BJ (cell line): Measurements from ENCODE around the gene PIP4K2A. TPM values are rescaled to one million over a fixed set of nuclear protein-coding genes. Genes with fewer than 3 reads are reported as not detected.

Experiments used
- CTCF ChIA-PET: fragments of 350-600 bp; formaldehyde crosslinking; extraction: SDS; loops from one replicate; lab custom pipeline; 2021; ENCODE audit warnings: antibody characterized with exemption, inconsistent platforms; lab: Yijun Ruan, JAX
- POLR2A ChIA-PET: fragments of 300-600 bp; sonication (Branson Sonifier 250); formaldehyde crosslinking; extraction: SDS; loops from one replicate; lab custom pipeline; 2021; ENCODE audit warnings: antibody characterized with exemption; lab: Charles Lee
- DNase-seq: peaks from one replicate; pipeline ENCODE4 v3.0.0-alpha.2; 2011; ENCODE audit warnings: low read depth
- H3K27me3 ChIP-seq: 2 replicates; pipeline ENCODE4 v1.6.0; 2011; ENCODE audit warnings: low read length; ENCODE audit not compliant: control insufficient read depth, insufficient read depth
- H3K36me3 ChIP-seq: 2 replicates; pipeline ENCODE4 v1.5.1; 2011; ENCODE audit warnings: low read length; ENCODE audit not compliant: control insufficient read depth, insufficient read depth
- H3K4me3 ChIP-seq: 2 replicates; pipeline ENCODE4 v1.5.1; 2011; ENCODE audit warnings: low read depth, mild to moderate bottlenecking, control low read depth, low read length
- CTCF ChIP-seq: IDR thresholded peaks from 2 replicates; pipeline ENCODE4 v1.5.1; 2011; ENCODE audit warnings: low read depth, mild to moderate bottlenecking, control low read depth, inconsistent platforms, low read length, moderate library complexity; ENCODE audit not compliant: insufficient read depth
- polyA plus RNA-seq: library from polyadenylated mRNA; depleted of rRNA; stranded (reverse); fragments of >200 nt; gene quantifications from 2 replicates; pipeline ENCODE4 v1.2.3, GENCODE V29; 2011

PIP4K2A gene
- polyA plus RNA-seq, 1 experiment: 17.3 TPM

- TF ChIP-seq CTCF: no peak
- Histone ChIP-seq H3K27me3 (no peaks in the 10 kb centered on the region), H3K4me3 (no peak overlapping the region), H3K36me3 (no peaks in the 10 kb centered on the region; the same call in 1 of the 2 replicates)
- ChIA-PET POLR2A (no interaction called here), CTCF (no interaction called here)
- no peak for DNase-seq
Measured at GRCh38 chr10:22672319-22673090, 41.9 kb downstream of the PIP4K2A start.

- TF ChIP-seq CTCF: no peak
- Histone ChIP-seq H3K4me3 (no peak overlapping the region), H3K27me3 (no peaks in the 10 kb centered on the region), H3K36me3 (no peaks in the 10 kb centered on the region; the same call in 1 of the 2 replicates)
- DNase-seq: no peak
- CTCF ChIA-PET: interaction anchor here (0.6 to 1.1 kb wide), 2 partner anchors 14 to 45 kb away, joined by 3 to 5 read pairs; no protein-coding TSS in a partner anchor
- POLR2A ChIA-PET: no interaction called here
Measured at GRCh38 chr10:22670788-22671187, 43.6 kb downstream of the PIP4K2A start.

GRCh38 chr10:22669163-22669711, 45.1 kb downstream of the PIP4K2A start:
- no peak for TF ChIP-seq CTCF
- H3K27me3 ChIP-seq: no peaks in the 10 kb centered on the region
- POLR2A ChIA-PET: no interaction called here
- DNase-seq: no peak
- CTCF ChIA-PET: interaction anchor here (0.7 to 1.7 kb wide), 2 partner anchors 10 to 11 kb away, joined by 4 to 6 read pairs; no protein-coding TSS in a partner anchor
- no peak overlapping the region for H3K4me3 ChIP-seq
- H3K36me3 ChIP-seq: no peaks in the 10 kb centered on the region

- POLR2A ChIA-PET: no interaction called here
- no peak for DNase-seq
- H3K4me3 ChIP-seq: no peak overlapping the region
- no peak for TF ChIP-seq CTCF
- H3K36me3 ChIP-seq: no peaks in the 10 kb centered on the region
- H3K27me3 ChIP-seq: no peaks in the 10 kb centered on the region
- CTCF ChIA-PET: no interaction called here
Measured at GRCh38 chr10:22667093-22667480, 47.3 kb downstream of the PIP4K2A start.

GRCh38 chr10:22666287-22667092, 47.9 kb downstream of the PIP4K2A start:
- no peaks in the 10 kb centered on the region for H3K27me3 ChIP-seq
- no peak for TF ChIP-seq CTCF
- no peak overlapping the region for H3K4me3 ChIP-seq
- ChIA-PET CTCF (no interaction called here), POLR2A (no interaction called here)
- no peaks in the 10 kb centered on the region for H3K36me3 ChIP-seq
- DNase-seq: no peak
